ENCODE measurements around the gene PID1. TPM values are rescaled to one million over a fixed set of nuclear protein-coding genes. Genes with fewer than 3 reads are reported as not detected.

PID1 gene
- total RNA-seq, 1 experiment from 2014 or later = 0.45 TPM

GRCh38 chr2:229178706-229179105 is 92.4 kb downstream of the PID1 start:
- Histone ChIP-seq H3K36me3 (replicated peaks; ENCODE audit: control insufficient read depth, insufficient read depth, low read length) (no peaks in the 10 kb centered on the region), H3K4me3 (ENCODE audit: insufficient read depth, low read depth, low read length) (no peak overlapping the region), H3K27me3 (ENCODE audit: control insufficient read depth, insufficient read depth, low read length) (no peaks in the 10 kb centered on the region)
- DNase-seq = no peak

- DNase-seq = no peak
- Histone ChIP-seq H3K36me3 (replicated peaks; ENCODE audit: control insufficient read depth, insufficient read depth, low read length) (no peaks in the 10 kb centered on the region), H3K27me3 (ENCODE audit: control insufficient read depth, insufficient read depth, low read length) (no peaks in the 10 kb centered on the region), H3K4me3 (ENCODE audit: insufficient read depth, low read depth, low read length) (no peak overlapping the region)
Measured at GRCh38 chr2:229178117-229178516, 93.0 kb downstream of the PID1 start.

DNA sequence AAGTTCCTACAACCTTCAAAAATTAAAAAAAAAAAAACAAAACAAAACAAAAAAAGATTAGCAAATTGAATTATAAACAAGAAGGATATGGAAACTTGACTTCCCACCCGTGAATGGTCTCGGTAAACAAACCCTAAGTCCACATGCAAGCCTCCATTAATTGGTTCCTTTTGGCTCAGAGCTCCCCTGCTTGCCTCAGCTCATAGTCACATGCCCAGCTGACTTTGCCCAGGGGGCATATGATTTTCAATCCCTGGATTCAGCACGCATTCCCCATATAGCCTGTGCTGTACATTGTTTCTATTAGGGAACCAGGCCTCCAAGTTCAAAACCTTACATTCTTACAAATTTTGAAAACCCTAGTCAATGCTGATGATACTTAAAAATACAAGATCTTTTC is 95.0 kb downstream of the PID1 start:
- Histone ChIP-seq H3K4me3 (ENCODE audit: insufficient read depth, low read depth, low read length) (no peak overlapping the region), H3K27me3 (ENCODE audit: control insufficient read depth, insufficient read depth, low read length) (no peaks in the 10 kb centered on the region), H3K36me3 (replicated peaks; ENCODE audit: control insufficient read depth, insufficient read depth, low read length) (no peaks in the 10 kb centered on the region)
- no peak for DNase-seq

DNA sequence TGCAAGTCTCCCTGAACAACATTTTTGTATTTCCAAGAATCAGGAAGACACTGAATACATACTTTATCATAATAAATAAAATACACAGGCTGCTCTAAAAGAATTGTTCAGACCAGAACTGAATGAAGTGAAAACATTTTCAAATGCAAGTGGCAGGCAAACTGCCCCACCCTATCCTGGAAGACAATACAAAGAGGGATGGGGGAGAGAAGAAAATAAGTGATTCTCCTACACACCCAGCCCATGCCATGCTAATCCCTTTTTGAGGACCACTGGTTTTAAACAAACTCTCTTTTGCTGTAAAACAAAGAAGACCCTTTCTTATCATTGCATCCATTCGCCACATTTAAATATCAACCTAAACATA is 95.6 kb downstream of the PID1 start:
- H3K27me3 ChIP-seq (ENCODE audit: control insufficient read depth, insufficient read depth, low read length) = no peaks in the 10 kb centered on the region
- no peak for DNase-seq
- H3K4me3 ChIP-seq (ENCODE audit: insufficient read depth, low read depth, low read length) = no peak overlapping the region
- no peaks in the 10 kb centered on the region for H3K36me3 ChIP-seq (replicated peaks; ENCODE audit: control insufficient read depth, insufficient read depth, low read length)

- Histone ChIP-seq H3K36me3 (replicated peaks; ENCODE audit: control insufficient read depth, insufficient read depth, low read length) (no peaks in the 10 kb centered on the region), H3K4me3 (ENCODE audit: insufficient read depth, low read depth, low read length) (no peak overlapping the region), H3K27me3 (ENCODE audit: control insufficient read depth, insufficient read depth, low read length) (no peaks in the 10 kb centered on the region)
- no peak for DNase-seq
Measured at GRCh38 chr2:229174794-229175496, 96.1 kb downstream of the PID1 start.

DNA sequence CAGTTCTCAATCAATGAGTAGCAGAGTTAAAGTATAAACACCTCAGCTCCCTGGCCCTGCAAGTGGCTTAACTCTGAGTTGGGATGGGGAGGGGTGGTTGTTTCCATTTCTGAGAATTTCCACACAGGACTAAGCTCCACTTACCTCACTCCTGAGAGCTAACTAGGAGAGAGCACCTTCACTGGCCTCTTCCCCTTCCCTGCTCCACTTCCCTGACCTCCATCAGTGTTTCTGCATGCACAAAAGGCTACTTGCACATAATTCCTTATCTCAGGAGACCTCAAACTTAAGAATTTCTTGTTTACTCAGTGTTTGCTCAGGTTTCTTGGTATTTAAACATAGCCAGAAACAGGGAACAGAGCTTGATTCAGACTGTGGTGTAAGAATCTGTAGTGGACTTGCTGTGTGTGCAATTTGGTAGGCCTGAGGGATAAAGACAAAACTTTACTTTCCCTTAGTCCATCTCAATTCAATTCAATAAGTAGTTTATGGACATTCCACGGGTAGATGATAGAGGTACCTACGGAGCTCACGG is 97.2 kb downstream of the PID1 start:
- no peaks in the 10 kb centered on the region for H3K27me3 ChIP-seq (ENCODE audit: control insufficient read depth, insufficient read depth, low read length)
- no peak overlapping the region for H3K4me3 ChIP-seq (ENCODE audit: insufficient read depth, low read depth, low read length)
- no peak for DNase-seq
- no peaks in the 10 kb centered on the region for H3K36me3 ChIP-seq (replicated peaks; ENCODE audit: control insufficient read depth, insufficient read depth, low read length)

DNA sequence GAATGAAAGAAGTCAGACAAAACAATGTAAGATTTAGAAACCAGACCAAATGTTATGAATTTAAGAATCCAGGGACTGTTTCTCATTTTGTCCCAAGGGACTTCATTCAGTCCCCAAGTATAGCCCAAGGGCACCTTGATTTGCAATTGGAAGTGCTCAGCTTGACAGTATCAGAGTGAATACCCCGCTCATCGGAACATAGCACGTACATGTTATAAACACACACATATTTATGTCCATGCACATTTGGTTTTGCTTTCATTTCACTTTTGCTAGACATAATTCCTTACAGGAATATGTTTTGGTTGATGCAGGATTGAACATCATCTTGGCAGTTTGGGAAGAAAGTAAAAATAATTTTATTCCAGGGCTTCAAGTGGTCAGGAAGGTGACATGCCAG is 100.2 kb downstream of the PID1 start:
- no peak overlapping the region for H3K4me3 ChIP-seq (ENCODE audit: insufficient read depth, low read depth, low read length)
- no peaks in the 10 kb centered on the region for H3K27me3 ChIP-seq (ENCODE audit: control insufficient read depth, insufficient read depth, low read length)
- H3K36me3 ChIP-seq (replicated peaks; ENCODE audit: control insufficient read depth, insufficient read depth, low read length) = no peaks in the 10 kb centered on the region
- no peak for DNase-seq

- Histone ChIP-seq H3K4me3 (ENCODE audit: insufficient read depth, low read depth, low read length) (no peak overlapping the region), H3K36me3 (replicated peaks; ENCODE audit: control insufficient read depth, insufficient read depth, low read length) (no peaks in the 10 kb centered on the region), H3K27me3 (ENCODE audit: control insufficient read depth, insufficient read depth, low read length) (no peaks in the 10 kb centered on the region)
- no peak for DNase-seq
Measured at GRCh38 chr2:229170171-229170570, 100.9 kb downstream of the PID1 start.

DNA sequence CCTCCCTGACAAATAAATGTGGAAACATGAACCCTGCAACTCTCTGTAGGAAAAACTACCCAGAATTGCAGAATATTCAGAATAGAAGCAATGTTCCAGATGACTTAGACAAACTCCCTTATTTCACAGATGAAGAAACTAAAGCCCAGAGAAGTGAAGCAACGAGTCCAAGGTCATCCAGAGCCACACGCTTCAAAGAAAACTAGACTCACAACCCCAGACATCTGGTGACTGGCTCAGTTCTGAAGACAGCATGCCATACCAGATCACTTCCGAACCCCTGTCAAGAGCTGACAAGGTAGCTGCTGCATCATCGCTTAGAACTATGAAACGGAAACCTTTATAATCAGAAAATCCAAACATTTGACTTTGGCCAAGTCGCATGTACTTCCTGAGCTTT is 101.3 kb downstream of the PID1 start:
- Histone ChIP-seq H3K36me3 (replicated peaks; ENCODE audit: control insufficient read depth, insufficient read depth, low read length) (no peaks in the 10 kb centered on the region), H3K4me3 (ENCODE audit: insufficient read depth, low read depth, low read length) (no peak overlapping the region), H3K27me3 (ENCODE audit: control insufficient read depth, insufficient read depth, low read length) (no peaks in the 10 kb centered on the region)
- DNase-seq = no peak

DNA sequence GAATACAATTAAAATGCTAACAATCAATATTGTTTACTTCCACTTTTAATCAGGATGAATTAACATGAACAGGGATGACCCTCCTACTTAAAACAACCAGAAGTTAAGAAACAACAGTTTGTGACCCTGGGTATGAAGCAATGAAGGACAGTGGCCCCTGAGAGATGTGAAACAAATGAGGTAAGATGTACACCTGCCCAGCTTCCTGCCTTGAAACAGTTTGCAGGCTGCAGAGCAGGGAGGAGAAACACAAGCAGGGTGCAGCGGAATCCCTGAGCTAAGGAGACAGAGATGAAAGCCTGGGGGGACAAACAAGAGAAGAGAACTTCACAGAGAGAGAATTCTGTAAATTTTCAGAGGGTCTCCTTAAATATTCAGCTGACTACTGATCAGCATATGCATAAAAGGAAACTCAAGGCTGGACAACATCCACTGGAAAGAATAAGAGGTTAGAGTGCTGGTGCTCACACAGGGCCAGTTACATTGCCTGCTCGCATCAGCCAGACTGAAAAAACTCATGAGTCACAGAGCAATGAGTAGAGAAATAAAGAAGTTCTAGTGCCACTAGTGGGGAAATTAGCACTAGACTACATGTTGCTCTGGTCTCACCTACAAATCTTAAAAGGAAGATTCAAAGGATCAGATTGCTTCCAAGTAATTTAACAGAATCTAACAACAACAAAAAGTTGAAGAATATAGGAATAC is 106.4 kb downstream of the PID1 start:
- Histone ChIP-seq H3K27me3 (ENCODE audit: control insufficient read depth, insufficient read depth, low read length) (no peaks in the 10 kb centered on the region), H3K36me3 (replicated peaks; ENCODE audit: control insufficient read depth, insufficient read depth, low read length) (no peaks in the 10 kb centered on the region), H3K4me3 (ENCODE audit: insufficient read depth, low read depth, low read length) (no peak overlapping the region)
- no peak for DNase-seq

DNA sequence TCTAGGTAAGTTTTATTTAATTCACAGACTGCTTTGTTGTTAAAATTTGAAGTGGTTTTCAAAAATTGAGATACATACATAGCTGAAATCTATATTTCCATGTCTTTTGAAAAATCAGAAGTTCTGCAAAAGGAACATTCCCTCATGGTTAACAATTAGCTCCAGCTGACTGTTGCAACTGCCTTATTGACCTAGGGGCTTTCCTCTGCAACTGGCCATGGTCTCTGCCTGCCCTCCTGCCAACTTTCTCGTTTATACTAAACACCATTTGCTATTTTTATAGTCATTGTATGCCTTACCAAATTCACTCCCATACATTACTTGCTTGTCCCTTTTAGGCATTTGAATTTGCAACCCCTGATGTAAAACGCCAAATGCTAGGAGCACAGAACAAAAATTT is 107.2 kb downstream of the PID1 start:
- Histone ChIP-seq H3K4me3 (ENCODE audit: insufficient read depth, low read depth, low read length) (no peak overlapping the region), H3K36me3 (replicated peaks; ENCODE audit: control insufficient read depth, insufficient read depth, low read length) (no peaks in the 10 kb centered on the region), H3K27me3 (ENCODE audit: control insufficient read depth, insufficient read depth, low read length) (no peaks in the 10 kb centered on the region)
- no peak for DNase-seq

DNA sequence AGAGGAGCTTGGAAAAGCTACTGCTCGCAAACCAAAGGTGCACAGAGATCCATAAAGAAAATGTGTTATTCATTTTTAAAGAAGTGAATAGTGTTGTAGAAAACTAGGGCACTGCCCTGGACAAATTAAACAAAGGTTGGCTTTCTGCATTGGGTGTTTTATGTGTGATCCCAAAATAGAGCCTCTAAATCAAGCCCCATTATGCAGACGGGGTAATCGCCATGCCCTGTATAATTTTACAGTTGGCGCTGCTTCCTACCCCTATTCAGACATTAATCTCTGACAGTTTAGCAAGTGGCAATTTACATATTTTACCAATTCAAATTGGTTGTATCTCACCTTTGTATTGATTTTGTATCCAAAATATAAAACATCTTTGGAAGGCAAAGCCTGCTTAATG is 109.1 kb downstream of the PID1 start:
- no peaks in the 10 kb centered on the region for H3K36me3 ChIP-seq (replicated peaks; ENCODE audit: control insufficient read depth, insufficient read depth, low read length)
- H3K4me3 ChIP-seq (ENCODE audit: insufficient read depth, low read depth, low read length) = no peak overlapping the region
- DNase-seq = no peak
- no peaks in the 10 kb centered on the region for H3K27me3 ChIP-seq (ENCODE audit: control insufficient read depth, insufficient read depth, low read length)

GRCh38 chr2:229160984-229161383 is 110.1 kb downstream of the PID1 start:
- H3K4me3 ChIP-seq (ENCODE audit: insufficient read depth, low read depth, low read length) = no peak overlapping the region
- no peaks in the 10 kb centered on the region for H3K27me3 ChIP-seq (ENCODE audit: control insufficient read depth, insufficient read depth, low read length)
- no peaks in the 10 kb centered on the region for H3K36me3 ChIP-seq (replicated peaks; ENCODE audit: control insufficient read depth, insufficient read depth, low read length)
- DNase-seq = no peak

DNA sequence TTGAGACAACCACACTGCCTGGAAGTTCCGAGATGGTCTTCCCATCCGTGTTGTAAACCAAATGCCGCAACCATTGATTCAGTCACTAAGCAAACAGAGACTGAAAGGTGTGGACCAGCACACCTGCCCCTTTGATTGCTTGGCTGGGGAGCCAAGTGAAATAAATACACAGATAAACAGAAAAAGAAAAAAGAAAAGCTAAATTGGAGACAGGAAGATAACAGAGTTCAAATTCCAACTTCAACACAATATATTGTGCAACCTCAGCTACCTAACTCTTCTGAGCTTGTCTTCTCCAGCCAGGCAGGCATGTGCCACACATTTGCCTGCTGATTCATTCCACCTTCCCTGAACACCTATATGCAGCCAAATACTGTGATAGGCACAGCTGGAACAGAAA is 110.9 kb downstream of the PID1 start:
- Histone ChIP-seq H3K27me3 (ENCODE audit: control insufficient read depth, insufficient read depth, low read length) (no peaks in the 10 kb centered on the region), H3K36me3 (replicated peaks; ENCODE audit: control insufficient read depth, insufficient read depth, low read length) (no peaks in the 10 kb centered on the region), H3K4me3 (ENCODE audit: insufficient read depth, low read depth, low read length) (no peak overlapping the region)
- no peak for DNase-seq

GRCh38 chr2:229159405-229159804 is 111.7 kb downstream of the PID1 start:
- no peaks in the 10 kb centered on the region for H3K36me3 ChIP-seq (replicated peaks; ENCODE audit: control insufficient read depth, insufficient read depth, low read length)
- no peaks in the 10 kb centered on the region for H3K27me3 ChIP-seq (ENCODE audit: control insufficient read depth, insufficient read depth, low read length)
- DNase-seq = no peak
- H3K4me3 ChIP-seq (ENCODE audit: insufficient read depth, low read depth, low read length) = no peak overlapping the region
